GM20000 (cell line): ENCODE measurements around the gene SMARCA2.

Source experiments
- DNase-seq: peaks from one replicate; pipeline ENCODE4 v3.0.0; 2012; ENCODE audit warnings: low spot score
- CTCF ChIP-seq: IDR thresholded peaks from 2 replicates; pipeline ENCODE4 v1.5.1; 2012; ENCODE audit warnings: mild to moderate bottlenecking, control low read depth; ENCODE audit errors: extremely low read depth, missing control alignments

Gene SMARCA2

GRCh38 chr9:2021731-2022130, 6.6 kb downstream of the SMARCA2 start:
- DNase-seq: no peak
- no peak for TF ChIP-seq CTCF

GRCh38 chr9:2022560-2022959, 7.4 kb downstream of the SMARCA2 start:
- no peak for TF ChIP-seq CTCF
- no peak for DNase-seq

- no peak for DNase-seq
- TF ChIP-seq CTCF: no peak
Observed at GRCh38 chr9:2023042-2023441, 7.9 kb downstream of the SMARCA2 start.

- no peak for TF ChIP-seq CTCF
- DNase-seq: no peak
Observed at GRCh38 chr9:2023532-2023931, 8.4 kb downstream of the SMARCA2 start.

GRCh38 chr9:2024888-2025782, 10.0 kb downstream of the SMARCA2 start:
- DNase-seq: no peak
- no peak for TF ChIP-seq CTCF

- TF ChIP-seq CTCF: no peak
- DNase-seq: no peak
Observed at GRCh38 chr9:2026220-2026997, 11.3 kb downstream of the SMARCA2 start.

- DNase-seq: no peak
- TF ChIP-seq CTCF: no peak
Observed at GRCh38 chr9:2027543-2028160, 12.5 kb downstream of the SMARCA2 start.
